GM23338 (cell line): Measurements from ENCODE around the gene GPALPP1.

Experiments
- CREB1 ChIP-seq: fragments of 250-450 bp; sonication (Bioruptor Pico); IDR thresholded peaks from 2 replicates; pipeline ENCODE4 v1.5.0; 2020; ENCODE audit warnings: low read depth, mild to moderate bottlenecking, moderate library complexity
- CTCF ChIP-seq, 2 experiments: fragments of 200-600 bp in 1 of 2; sonication (generic) in 1 of 2; conservative IDR thresholded peaks; 2 replicates each; pipeline versions ENCODE4 v1.5.1 to v1.6.1; 2016 to 2017; ENCODE audit warnings: antibody characterized with exemption in 2 of 2, low read depth in 2 of 2, mild to moderate bottlenecking in 2 of 2, moderate library complexity in 1 of 2
- ETS1 ChIP-seq: IDR thresholded peaks from 2 replicates; pipeline ENCODE4 v1.6.1; 2016; ENCODE audit warnings: antibody characterized with exemption
- EZH2 ChIP-seq: fragments of 200-600 bp; sonication (generic); IDR thresholded peaks from one replicate; pipeline ENCODE4 v1.8.0; 2017; ENCODE audit warnings: antibody characterized with exemption, mild to moderate bottlenecking, low read depth; ENCODE audit not compliant: unreplicated experiment
- EZH2phosphoT487 ChIP-seq: fragments of 200-600 bp; sonication (generic); IDR thresholded peaks from one replicate; pipeline ENCODE4 v1.8.1; 2018; ENCODE audit warnings: antibody characterized with exemption; ENCODE audit not compliant: unreplicated experiment
- JUNB ChIP-seq: IDR thresholded peaks from one replicate; pipeline ENCODE4 v1.6.1; 2016; ENCODE audit warnings: antibody characterized with exemption; ENCODE audit not compliant: unreplicated experiment
- NANOG ChIP-seq: IDR thresholded peaks from 2 replicates; pipeline ENCODE4 v1.6.1; 2016; ENCODE audit warnings: antibody characterized with exemption, borderline replicate concordance
- POLR2AphosphoS5 ChIP-seq: IDR thresholded peaks from 2 replicates; pipeline ENCODE4 v1.6.1; 2016; ENCODE audit warnings: antibody characterized with exemption, low read depth
- REST ChIP-seq: IDR thresholded peaks from one replicate; pipeline ENCODE4 v1.6.1; 2018; ENCODE audit warnings: antibody characterized with exemption; ENCODE audit not compliant: unreplicated experiment

- TF ChIP-seq CTCF (conservative IDR thresholded peaks at IDR 0.05; ENCODE audit: low read depth in 2 of 2) (no peak), EZH2phosphoT487 (no peak), EZH2 (no peak), POLR2AphosphoS5 (no peak), ETS1 (no peak), REST (no peak), CREB1 (no peak), JUNB (no peak), NANOG (no peak)
These were observed 27.3 kb upstream of the GPALPP1 start for GRCh38 chr13:44961997-44962396.
